Measurements from ENCODE around the gene CAMSAP1.

The CAMSAP1 gene

DNA sequence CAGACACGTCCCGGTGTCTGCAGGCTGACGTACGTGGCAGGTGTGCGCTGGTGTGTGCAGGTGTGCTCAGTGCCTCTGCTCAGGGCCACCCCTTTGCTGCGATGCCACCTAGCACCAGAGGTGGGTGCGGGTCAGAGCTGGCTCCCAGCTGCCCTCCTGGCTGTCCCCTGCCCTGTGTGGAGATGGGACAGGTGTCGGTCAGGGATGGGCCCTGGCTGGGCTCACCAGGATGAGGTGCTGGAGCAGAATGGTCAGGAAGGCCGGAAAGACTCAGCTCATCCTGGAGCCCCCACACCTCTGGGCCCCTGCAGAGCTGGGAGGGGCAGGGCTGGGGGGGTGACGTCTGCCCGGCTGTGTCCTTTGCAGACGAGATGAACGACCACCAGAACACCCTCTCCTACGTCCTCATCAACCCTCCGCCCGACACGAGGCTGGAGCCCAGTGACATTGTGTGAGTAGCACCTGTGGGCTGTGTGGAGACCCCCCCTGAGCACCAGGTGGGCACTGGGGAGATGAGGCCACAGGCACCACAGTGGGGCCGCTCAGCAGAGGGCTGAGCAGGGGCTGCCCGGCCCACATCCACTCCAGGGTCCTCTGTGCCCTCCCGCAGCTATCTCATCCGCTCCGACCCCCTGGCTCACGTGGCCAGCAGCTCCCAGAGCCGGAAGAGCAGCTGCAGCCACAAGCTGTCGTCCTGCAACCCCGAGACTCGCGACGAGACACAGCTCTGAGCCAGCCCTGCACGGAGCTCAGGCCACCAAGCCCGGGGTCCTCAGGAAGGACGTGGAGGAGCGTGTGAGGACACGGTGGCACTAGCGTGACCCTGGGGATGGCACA is 115.7 kb downstream of the CAMSAP1 start:
- DNase-seq (ENCODE audit: low read depth) = no peak

DNA sequence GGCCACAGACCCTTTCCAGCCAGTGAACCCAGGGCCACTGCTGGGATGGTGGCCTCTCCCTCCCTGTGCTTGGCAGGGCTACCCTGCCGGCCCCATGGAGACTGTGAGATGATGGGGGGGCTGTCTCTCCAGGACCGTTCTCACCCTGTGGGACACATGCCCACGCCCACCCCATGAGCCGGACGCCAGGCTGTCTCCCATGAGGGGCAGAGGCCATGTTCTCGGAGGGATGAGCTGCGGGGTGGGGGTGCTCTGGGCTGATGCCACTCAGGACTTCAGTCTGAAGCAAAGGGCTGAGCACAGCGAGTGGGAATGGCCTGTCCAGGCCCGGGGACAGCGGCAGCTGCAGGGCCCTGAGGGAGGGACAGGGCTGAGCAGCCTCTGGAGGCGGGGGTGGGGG is 116.5 kb downstream of the CAMSAP1 start:
- no peak for DNase-seq (ENCODE audit: low read depth)

DNA sequence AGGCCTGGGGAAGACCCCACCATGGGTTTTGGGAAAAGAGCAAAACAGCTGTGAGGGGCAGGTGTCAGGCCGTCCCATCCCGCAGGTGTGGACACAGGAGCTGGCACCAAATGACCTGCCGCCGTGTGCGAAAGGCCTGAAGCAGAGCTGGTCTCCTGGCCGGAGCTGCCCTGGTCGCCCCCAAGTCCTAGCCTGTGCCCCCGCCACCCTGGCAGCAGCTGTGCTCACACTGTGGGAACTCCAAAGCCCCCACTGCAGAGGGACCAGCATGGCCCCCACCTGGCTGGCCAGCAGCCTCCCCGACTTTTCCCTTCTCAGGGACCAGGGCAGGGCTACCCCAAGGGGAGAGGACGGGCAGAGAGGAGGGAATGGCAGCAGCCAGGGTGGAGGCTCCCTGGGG is 117.0 kb downstream of the CAMSAP1 start:
- DNase-seq (ENCODE audit: low read depth) = no peak

DNA sequence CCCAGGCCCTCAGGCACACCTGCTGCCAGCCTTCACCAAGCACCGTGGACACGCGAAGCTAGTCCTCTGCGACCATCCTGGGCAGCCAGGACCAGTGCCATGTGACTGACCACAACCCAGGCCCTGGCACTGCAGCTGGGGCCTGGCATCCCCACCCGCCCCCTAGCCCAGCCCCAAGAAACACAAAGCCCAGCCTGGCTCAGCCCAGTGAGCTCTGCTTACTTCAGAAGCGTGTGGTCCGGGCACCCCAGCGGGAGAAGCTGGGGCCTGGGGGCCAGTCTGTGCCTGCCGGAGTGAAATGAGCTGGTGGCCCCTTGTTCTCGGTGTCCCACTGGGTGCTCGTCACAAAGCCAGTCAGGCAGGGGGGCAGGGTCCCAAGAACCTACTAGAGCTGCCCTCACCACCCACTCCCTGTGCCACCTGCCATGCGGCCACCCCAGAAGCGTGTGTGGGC is 117.5 kb downstream of the CAMSAP1 start:
- no peak for DNase-seq (ENCODE audit: low read depth)

DNA sequence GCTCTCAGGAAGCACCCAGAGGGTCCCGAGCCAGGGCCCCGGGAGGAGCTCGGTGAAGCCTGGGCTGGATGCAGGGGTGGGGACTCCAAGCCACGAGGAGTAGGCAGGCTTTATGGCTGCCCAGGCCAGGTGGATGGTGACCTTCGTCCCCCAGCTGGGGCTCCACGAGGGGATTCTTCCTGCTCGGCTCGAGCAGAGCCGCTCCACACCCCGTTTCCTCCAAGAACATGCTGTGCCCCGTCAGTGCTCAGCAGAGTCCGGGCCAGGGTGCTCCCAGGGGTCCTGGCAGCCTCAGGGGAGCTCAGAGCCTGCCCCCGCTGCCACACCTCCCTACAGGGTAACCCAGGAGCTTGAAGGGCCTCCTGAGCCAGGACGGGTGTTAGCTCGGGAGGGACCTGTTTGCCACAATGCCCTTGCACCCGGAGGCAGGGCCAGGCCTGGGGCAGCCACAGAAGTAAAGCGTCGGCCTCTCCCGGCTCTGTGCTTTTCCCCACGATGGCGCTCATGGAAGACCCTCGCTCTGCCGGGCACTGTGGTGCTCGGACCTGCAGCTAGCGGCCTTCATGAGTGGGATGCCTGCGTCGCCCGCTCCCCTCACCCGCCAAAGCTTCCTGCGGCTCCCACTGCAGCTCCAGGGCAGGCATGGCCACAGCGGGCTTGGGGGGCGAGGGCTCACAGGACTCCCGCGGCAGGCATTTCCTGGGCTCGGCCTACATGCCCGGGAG is 118.6 kb downstream of the CAMSAP1 start:
- no peak for DNase-seq (ENCODE audit: low read depth)

DNA sequence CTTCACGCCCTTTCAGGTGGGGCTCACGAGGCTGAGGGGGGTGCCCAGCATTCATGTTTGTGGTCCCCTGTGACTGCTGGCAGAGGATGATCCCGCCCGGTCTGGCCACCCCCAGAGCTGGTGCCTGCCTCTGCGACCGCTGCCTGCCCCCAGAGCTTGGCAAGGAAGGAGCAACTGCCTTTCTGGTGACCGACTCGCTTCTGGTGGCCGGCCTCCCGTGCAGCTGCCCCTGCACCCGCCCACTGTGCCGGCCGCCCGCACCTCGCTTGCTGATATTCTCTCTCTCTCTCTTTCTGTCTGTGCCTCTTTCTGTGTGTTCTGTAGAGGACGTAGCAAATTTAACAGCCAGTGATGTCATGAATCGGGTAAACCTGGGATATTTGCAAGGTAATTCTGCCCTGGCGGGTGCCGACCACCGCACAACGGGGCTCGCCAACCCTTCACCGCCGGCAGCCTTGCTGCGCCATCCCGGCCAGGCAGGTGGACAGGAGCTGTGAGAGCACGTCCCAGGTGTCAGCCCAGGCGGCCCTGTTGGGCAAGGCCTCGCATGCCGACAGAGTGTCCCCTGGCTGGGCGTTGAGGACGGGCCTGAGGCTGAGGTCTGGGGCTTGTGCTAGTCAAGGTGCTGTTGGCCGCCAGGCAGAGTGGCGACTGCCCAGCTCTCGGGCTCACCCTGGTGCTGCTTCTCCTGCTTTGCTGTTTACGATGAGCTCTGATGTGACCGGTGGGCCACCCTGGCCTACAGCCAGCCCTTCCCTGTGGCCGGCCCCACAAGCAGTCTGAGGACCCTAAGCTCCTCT is 119.4 kb downstream of the CAMSAP1 start:
- DNase-seq (ENCODE audit: low read depth) = no peak

DNA sequence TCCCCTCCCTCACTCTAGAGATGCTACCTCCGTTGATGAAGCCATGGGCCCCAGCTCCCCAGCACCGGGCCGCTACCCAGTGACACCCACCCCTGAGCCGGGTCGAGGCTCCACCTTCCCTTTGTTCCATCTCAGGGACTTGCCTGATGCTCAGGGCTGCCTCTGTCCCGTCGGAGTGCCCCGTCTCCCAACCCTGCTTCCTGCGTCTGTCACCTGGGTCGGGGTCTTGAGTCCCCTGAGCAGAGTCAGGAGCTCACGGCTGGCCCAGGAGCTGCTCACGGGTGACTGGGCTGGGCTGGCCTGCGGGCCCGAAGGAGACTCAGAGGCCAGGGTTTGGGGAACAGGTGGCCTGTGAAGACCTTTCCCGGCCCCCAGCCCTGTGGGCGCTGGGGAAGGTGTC is 120.0 kb downstream of the CAMSAP1 start:
- no peak for DNase-seq (ENCODE audit: low read depth)

DNA sequence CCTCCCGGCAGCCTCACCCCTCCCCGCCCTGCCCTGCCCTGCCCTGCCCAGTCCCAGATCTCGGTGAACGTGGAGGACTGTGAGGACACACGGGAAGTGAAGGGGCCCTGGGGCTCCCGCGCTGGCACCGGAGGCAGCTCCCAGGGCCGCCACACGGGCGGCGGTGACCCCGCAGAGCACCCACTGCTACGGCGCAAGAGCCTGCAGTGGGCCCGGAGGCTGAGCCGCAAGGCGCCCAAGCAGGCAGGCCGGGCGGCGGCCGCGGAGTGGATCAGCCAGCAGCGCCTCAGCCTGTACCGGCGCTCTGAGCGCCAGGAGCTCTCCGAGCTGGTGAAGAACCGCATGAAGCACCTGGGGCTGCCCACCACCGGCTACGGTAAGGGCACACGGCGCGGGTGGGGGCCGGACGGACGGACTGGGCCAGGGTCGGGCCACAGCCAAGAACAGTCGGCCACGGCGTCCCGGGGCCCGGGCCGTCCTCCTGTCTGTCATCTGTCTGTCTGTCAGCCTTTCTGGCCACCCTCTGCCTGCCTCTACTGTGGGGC is 121.1 kb downstream of the CAMSAP1 start:
- no peak for DNase-seq (ENCODE audit: low read depth)

DNA sequence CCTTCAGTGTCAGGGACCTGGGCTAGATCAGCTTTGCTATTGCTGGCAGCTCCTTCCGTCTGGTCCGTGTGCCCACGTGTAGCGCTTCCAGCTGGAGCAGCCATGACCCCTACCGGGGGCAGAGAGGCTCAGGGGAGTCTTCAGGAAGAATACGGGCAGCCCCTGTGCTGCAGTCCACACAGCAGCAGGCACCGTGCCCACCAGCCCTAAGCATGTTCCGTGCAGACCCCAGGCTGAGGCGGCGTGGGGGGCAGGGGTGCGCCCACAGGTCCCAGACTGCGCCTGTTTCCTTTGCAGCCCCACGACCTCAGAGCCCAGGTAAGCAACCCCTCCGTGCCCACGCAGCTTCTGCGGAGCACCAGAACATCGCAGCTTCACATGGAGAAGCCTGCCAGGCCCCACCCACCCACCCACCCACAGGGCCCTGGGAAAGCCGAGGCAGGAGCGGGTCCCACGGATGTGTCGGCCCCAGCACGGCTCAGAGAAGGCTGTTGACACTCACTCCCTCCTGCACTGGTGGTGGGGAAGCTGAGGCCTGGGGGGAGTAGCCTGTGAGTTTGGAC is 122.3 kb downstream of the CAMSAP1 start:
- no peak for DNase-seq (ENCODE audit: low read depth)

DNA sequence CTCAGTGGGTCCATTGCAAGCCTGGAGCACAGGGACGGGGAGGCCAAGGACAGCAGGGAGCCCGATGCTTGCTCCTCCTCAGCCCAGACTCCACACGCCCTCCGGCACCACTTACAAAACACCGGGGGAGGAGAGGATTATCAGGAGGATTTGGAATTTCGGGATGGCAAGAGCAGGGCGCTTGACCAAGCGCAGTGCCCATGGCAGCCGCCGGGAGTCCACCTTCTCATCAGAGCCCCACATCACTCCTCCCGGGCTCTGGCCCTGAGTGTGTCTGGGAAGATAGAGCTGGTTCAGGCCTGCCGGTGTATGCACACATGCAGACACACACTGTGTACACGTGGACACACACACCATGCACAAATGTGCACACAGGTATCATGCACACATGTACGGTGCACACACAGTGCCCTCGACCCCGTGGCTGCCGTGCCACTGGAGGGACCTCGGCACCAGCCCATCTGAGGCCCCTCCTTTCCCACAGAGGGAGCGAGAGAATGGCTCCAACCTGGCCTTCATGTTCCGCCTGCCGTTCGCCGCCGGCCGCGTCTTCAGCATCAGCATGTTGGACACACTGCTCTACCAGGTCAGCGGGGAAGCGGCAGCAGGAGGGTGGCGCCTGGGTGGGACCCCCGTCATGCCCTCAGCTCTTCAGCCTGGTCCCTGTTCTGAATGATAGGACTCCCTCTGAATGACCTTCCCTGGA is 123.7 kb downstream of the CAMSAP1 start:
- no peak for DNase-seq (ENCODE audit: low read depth)

DNA sequence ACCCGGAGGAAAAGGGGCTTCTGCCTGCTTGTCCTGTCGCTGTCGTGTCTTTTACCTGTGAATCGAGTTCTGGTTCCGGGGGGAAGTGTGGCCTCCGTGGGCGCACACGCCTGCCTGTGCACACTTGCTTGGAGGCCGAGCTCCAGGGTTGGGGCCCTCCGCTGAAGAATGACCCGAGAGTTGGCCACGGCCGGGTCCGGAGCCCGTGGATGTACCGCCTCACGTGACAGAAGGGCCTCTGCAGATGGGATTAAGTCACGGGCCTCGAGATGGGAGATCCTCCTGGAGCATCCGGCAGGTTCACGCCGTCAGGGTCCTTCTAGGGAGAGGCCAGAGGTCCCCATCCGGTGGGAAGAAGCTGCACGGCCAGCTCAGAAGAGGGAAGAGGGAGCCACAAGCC is 124.4 kb downstream of the CAMSAP1 start:
- no peak for DNase-seq (ENCODE audit: low read depth)

DNA sequence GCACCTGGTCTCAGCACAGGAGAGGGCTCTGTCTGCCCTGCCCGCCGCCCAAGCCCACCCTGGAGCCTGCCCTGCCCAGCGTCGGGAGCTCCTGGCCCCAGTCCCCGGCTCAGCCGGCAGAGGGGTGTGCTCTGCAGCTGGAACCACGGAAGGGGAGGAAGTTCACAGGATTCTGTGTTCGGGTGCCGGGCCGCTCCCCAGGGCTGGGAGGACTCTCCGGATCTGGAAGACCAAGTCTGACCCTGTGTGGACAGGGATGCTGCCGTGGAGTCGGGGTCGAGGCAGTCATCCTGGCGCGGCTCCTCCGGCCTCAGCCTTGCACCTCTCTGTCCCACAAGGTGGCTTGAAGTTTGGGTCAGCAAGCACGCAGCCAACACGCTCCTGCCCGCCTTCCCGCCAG is 126.7 kb downstream of the CAMSAP1 start:
- no peak for DNase-seq (ENCODE audit: low read depth)

DNA sequence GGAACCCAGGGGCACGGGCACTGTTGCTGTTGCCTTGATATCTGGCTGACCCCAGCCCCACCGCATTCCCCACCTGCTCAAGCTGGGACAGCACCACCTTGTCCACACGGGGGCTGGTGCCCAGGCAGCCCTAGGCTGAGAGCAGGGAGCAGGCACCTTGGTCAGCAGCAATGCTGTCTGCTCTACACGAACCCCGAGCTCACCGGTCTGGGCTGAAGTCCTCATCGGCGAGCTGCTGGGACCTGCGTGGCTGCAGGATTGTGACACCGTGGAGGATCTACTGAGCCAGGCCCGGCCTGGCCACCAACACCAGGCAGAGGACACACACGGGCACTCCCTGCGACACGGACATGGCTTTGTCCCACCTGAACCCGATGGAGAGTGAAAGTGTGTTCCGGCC is 127.3 kb downstream of the CAMSAP1 start:
- no peak for DNase-seq (ENCODE audit: low read depth)

DNA sequence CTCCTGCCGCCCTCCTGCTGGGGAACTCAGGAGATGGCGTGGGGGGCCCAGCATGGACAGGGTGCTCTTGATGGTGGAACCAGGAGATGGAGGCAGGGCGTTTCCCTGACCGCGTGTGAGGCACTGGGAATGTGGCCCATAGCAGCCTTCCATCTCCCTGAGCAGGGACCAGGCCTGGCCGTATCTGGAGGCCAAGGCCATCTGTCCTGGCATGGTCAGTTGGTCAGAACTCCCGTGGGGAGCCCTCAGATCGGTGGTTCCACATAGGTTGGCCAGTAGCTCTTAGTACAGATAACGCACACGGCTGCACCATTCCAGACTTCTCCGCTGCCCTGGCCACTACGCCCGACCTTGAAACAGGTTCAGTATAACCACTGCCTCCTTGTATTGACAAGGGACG is 127.8 kb downstream of the CAMSAP1 start:
- no peak for DNase-seq (ENCODE audit: low read depth)

DNA sequence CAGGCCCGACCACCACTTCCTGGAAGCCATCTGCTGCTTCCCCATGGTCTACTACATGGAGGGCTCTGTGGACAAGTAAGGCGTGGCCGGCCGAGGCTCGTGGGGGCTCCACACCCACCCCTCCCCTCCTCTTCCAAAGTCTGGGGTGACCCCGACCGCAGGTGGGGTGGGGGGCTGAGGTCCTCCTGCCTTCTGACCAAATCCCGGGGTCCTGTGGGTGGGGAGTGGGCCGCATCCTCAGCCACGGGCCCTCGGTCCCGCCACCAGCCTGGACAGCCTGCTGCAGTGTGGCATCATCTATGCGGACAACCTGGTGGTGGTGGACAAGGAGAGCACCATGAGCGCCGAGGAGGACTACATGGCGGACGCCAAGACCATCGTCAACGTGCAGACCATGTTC is 128.9 kb downstream of the CAMSAP1 start:
- no peak for DNase-seq (ENCODE audit: low read depth)

DNA sequence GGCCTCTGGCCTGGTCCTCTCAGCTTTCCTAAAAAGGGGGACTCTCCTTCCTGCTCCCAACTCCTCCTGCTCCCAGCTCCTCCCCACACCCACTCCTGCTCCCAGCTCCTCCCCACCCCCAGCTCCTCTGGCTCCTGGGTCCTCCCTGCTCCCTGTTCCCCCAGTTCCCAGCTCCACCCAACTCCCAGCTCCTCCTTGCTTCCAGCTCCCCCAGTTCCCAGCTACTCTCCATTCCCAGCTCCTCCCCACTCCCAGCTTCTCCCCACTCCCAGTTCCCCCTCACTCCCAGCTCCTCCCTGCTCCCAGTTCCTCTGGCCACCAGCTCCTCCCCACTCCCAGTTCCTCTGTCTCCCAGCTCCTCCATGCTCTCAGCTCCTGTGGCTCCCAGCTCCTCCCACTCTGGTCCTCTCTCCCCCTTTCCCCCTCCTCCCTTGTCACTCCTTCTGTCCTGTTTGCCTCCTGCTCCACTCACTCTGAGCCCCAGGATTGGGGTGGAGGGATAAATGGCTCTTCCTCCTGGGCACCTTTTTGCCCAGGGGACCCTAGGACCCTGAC is 129.6 kb downstream of the CAMSAP1 start:
- DNase-seq (ENCODE audit: low read depth) = no peak

DNA sequence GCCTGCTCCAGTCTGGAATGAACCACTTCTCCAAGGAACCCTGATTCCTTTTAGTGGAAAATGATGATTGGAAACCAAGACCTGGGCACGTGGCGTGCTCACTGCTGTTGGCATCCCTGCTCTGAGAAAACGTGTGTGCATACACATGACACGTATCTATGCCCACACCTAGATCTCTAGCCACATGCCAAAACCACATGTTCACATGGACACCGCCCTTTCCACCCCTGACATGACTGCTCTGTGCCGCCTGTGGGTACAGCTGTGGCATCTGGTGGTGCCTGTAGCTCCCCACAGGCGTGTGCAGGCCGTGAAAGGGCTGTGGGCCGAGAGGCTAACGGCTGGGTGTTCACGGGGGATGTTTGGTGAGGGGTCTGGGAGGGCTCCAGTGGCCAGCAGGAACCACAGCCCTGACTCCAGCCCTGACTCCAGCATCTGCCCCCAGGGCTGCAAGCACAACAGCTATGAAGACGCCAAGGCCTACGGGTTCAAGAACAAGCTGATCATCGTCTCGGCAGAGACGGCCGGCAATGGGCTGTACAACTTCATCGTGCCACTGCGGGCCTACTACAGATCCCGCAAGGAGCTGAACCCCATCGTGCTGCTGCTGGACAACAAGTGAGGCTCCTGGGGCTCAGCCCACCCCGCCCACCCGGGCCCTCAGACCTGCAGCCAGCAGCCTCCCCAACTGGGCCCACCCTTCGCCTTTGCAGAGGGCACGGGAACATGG is 130.3 kb downstream of the CAMSAP1 start:
- no peak for DNase-seq (ENCODE audit: low read depth)

DNA sequence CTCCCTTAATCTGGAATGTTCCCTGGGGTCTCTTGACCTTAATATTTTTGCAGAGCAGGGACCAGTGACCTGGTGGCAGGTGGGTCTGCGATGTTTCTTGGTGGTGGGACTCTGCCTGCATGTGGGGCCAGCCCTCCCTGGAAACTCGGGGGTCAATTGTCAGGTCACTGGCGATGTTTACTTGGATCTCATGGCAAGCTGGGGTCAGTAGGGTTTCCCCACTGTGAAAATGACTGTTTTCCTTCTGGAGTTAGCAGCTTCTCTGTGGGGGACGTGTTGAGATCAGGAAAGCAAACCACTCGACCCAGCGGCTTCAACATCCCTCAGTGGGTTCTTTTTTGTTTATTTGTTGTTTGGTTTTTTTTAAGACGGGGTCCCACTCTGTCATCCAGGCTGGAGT is 131.4 kb downstream of the CAMSAP1 start:
- DNase-seq (ENCODE audit: low read depth) = no peak

DNA sequence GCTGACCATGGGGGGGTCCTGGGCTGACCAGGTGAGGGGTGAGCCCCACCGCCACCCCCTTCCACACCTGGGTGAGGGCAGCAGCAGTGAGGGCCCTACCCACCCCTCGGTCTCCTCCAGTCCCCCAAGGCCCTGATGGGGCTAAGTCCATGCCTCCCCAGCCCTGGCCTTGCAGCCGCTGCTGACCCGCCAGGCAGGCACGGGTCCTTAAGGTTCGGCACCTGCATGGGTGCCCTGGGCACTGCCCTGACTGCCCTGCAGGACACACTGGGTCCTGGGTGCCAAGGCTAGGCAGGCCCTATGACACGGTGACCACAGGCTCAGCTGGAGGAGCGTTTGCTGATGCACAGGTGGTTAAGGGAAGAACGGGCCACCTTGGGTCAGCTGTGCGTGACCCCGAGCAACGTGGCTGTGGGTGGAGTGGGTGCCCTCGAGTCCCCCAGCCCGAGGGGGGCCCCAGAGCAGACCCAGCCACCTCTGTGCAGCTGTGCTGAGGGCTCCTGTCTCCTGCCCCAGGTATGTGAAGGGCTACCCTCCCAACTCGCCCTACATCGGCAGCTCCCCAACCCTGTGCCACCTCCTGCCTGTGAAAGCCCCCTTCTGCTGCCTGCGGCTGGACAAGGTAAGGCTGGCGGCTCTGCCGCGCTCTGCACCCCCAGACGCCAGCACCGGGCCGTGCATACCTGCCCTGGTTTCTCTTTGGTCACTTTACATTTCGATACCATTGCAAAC is 132.4 kb downstream of the CAMSAP1 start:
- DNase-seq (ENCODE audit: low read depth) = no peak

Data from EH (cell line).